AG04449 (cell line): ENCODE data around the gene ASMT.

Experiments used
- CTCF ChIA-PET: fragments of 350-600 bp; formaldehyde crosslinking; extraction: SDS; loops from one replicate; lab custom pipeline; 2021; ENCODE audit warnings: antibody characterized with exemption; lab: Yijun Ruan, JAX
- POLR2A ChIA-PET: fragments of 400-600, 350-600 bp; formaldehyde crosslinking; extraction: SDS; loops from one replicate; lab custom pipeline; 2020; ENCODE audit warnings: antibody characterized with exemption, inconsistent platforms; lab: Yijun Ruan, JAX
- DNase-seq: peaks from one replicate; pipeline ENCODE4 v3.0.0-alpha.2; 2010; ENCODE audit warnings: low read depth, low spot score
- H3K4me3 ChIP-seq: 2 replicates; pipeline ENCODE4 v1.5.1; 2011; ENCODE audit warnings: low read depth, mild to moderate bottlenecking, control low read depth, low read length
- CTCF ChIP-seq: IDR thresholded peaks from one replicate; pipeline ENCODE4 v1.5.1; 2011; ENCODE audit warnings: mild to moderate bottlenecking, moderate library complexity, low read length, control low read depth, inconsistent platforms; ENCODE audit not compliant: insufficient read depth; ENCODE audit errors: missing control alignments

ASMT gene

GRCh38 chrX:1601051-1601767, 13.7 kb upstream of the ASMT start:
- no peak for TF ChIP-seq CTCF
- H3K4me3 ChIP-seq, result no peak overlapping the region
- DNase-seq, result no peak
- ChIA-PET POLR2A (no interaction called here), CTCF (no interaction called here)

- TF ChIP-seq CTCF, result no peak
- no peak overlapping the region for H3K4me3 ChIP-seq
- ChIA-PET CTCF (no interaction called here), POLR2A (no interaction called here)
- DNase-seq, result no peak
These were observed 13.1 kb upstream of the ASMT start for GRCh38 chrX:1601768-1602085.

GRCh38 chrX:1602299-1602698, 12.6 kb upstream of the ASMT start:
- ChIA-PET POLR2A (no interaction called here), CTCF (no interaction called here)
- H3K4me3 ChIP-seq, result no peak overlapping the region
- DNase-seq, result no peak
- no peak for TF ChIP-seq CTCF

- ChIA-PET POLR2A (no interaction called here), CTCF (no interaction called here)
- DNase-seq, result no peak
- no peak for TF ChIP-seq CTCF
- no peak overlapping the region for H3K4me3 ChIP-seq
These were observed 8.4 kb upstream of the ASMT start for GRCh38 chrX:1606496-1606895.

- POLR2A ChIA-PET, result no interaction called here
These were observed 5.5 kb upstream of the ASMT start for GRCh38 chrX:1609311-1609710.

GRCh38 chrX:1609762-1610161, 5.1 kb upstream of the ASMT start:
- DNase-seq, result no peak
- ChIA-PET POLR2A (no interaction called here), CTCF (no interaction called here)
- no peak for TF ChIP-seq CTCF
- no peak overlapping the region for H3K4me3 ChIP-seq

More at GRCh38 chrX:1609311-1609710, 5.5 kb upstream of the ASMT start:
- no peak for TF ChIP-seq CTCF
- no peak for DNase-seq
- no peak overlapping the region for H3K4me3 ChIP-seq
- CTCF ChIA-PET, result no interaction called here
